ENCODE measurements around the gene ZNF740. TPM values are rescaled to one million over a fixed set of nuclear protein-coding genes. Genes with fewer than 3 reads are reported as not detected.
"Not testable (repeated sequence)": the region's sequence is repeated elsewhere in the genome, so short reads cannot be mapped to it uniquely, and the experiment has no call there.

ZNF740 gene
- total RNA-seq, 2 experiments from 2014 or later, result 24.4 to 24.7 TPM

- POLR2A ChIA-PET, result interaction anchor here (0.7 to 3.5 kb wide), 5 partner anchors 19 to 138 kb away, joined by 4 to 19 read pairs (median 7); partner anchors contain the start of genes CSAD, MYG1 and ZNF740
- no peaks in the 10 kb centered on the region for H3K9me3 Mint-ChIP-seq
- DNase-seq, result no peak
Measured at GRCh38 chr12:53161119-53161911, 19.2 kb upstream of the ZNF740 start.

DNA sequence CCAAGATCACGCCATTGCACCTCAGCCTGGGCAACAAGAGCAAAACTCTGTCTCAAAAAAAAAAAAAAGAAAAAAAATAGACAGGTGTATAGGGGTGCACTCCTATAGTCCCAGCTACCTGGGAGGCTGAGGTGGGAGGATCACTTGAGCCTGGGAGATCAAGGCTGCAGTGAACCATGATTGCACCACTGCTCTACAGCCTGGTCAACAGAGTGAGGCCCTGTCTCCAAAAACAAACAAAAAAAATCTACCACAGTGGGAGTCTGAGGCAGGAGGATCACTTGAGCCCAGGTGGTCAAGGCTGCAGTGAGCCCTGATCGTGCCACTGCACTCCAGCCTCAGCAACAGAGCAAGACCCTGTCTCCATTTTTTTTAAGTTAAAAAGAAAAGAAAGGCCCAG is 17.5 kb upstream of the ZNF740 start:
- H3K9me3 Mint-ChIP-seq; CTCF ChIA-PET; H3K27me3 Mint-ChIP-seq; ATAC-seq (ENCODE audit: poor library complexity); H3K4me3 ChIP-seq (ENCODE audit: low read length); DNase-seq; H3K27me3 ChIP-seq (ENCODE audit: control insufficient read depth in 1 of 2, insufficient read depth in 2 of 2, low read length in 2 of 2); H3K27ac Mint-ChIP-seq; H3K9me3 ChIP-seq (ENCODE audit: control insufficient read depth in 1 of 2, insufficient read depth in 1 of 2, low read length in 2 of 2); H3K4me1 Mint-ChIP-seq (ENCODE audit: low read depth); H3K36me3 ChIP-seq (ENCODE audit: insufficient read depth, low read length); POLR2A ChIA-PET; H3K4me3 Mint-ChIP-seq; H3K27ac ChIP-seq (ENCODE audit: low read depth in 1 of 2, low read length in 2 of 2); H3K4me1 ChIP-seq (ENCODE audit: insufficient read depth, low read length): not testable (repeated sequence)
- peaks cover 17% of the 10 kb centered on the region for H3K36me3 Mint-ChIP-seq (ENCODE audit: low read depth)
- intact Hi-C loops (cut with DNase I, micrococcal nuclease), result loop anchor here in 1 of 2 experiments (5.0 kb wide), 1 partner anchor 104 kb away; the partner anchor contains the start of gene ESPL1

More at GRCh38 chr12:53161119-53161911, 19.2 kb upstream of the ZNF740 start:
- no peak overlapping the region for H3K4me3 Mint-ChIP-seq
- H3K27me3 Mint-ChIP-seq, result no peaks in the 10 kb centered on the region
- H3K36me3 Mint-ChIP-seq (ENCODE audit: low read depth), result peaks cover 4% of the 10 kb centered on the region
- Histone ChIP-seq H3K27me3 (ENCODE audit: control insufficient read depth in 1 of 2, insufficient read depth in 2 of 2, low read length in 2 of 2) (no peaks in the 10 kb centered on the region), H3K4me1 (ENCODE audit: insufficient read depth, low read length) (peaks cover 10% of the 10 kb centered on the region), H3K9me3 (ENCODE audit: control insufficient read depth in 1 of 2, insufficient read depth in 1 of 2, low read length in 2 of 2) (no peaks in the 10 kb centered on the region), H3K27ac (ENCODE audit: low read depth in 1 of 2, low read length in 2 of 2) (no peak overlapping the region), H3K4me3 (ENCODE audit: low read length) (no peak overlapping the region), H3K36me3 (ENCODE audit: insufficient read depth, low read length) (no peaks in the 10 kb centered on the region)
- no peak for ATAC-seq (ENCODE audit: poor library complexity)
- CTCF ChIA-PET, result interaction anchor here (1.4 to 3.1 kb wide), 3 partner anchors 19 to 160 kb away, joined by 4 to 23 read pairs (median 6); partner anchors contain the start of genes AAAS, CSAD and ZNF740
- no peak overlapping the region for H3K27ac Mint-ChIP-seq
- TF ChIP-seq, protein P1, sequence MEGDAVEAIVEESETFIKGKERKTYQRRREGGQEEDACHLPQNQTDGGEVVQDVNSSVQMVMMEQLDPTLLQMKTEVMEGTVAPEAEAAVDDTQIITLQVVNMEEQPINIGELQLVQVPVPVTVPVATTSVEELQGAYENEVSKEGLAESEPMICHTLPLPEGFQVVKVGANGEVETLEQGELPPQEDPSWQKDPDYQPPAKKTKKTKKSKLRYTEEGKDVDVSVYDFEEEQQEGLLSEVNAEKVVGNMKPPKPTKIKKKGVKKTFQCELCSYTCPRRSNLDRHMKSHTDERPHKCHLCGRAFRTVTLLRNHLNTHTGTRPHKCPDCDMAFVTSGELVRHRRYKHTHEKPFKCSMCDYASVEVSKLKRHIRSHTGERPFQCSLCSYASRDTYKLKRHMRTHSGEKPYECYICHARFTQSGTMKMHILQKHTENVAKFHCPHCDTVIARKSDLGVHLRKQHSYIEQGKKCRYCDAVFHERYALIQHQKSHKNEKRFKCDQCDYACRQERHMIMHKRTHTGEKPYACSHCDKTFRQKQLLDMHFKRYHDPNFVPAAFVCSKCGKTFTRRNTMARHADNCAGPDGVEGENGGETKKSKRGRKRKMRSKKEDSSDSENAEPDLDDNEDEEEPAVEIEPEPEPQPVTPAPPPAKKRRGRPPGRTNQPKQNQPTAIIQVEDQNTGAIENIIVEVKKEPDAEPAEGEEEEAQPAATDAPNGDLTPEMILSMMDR (IDR thresholded peaks at IDR 0.05), result no peak
- intact Hi-C loops (cut with DNase I, micrococcal nuclease), result loop anchor here in 1 of 2 experiments (5.0 kb wide), 1 partner anchor 106 kb away; the partner anchor contains the start of gene ESPL1
- H3K4me1 Mint-ChIP-seq (ENCODE audit: low read depth), result peaks cover 7% of the 10 kb centered on the region

DNA sequence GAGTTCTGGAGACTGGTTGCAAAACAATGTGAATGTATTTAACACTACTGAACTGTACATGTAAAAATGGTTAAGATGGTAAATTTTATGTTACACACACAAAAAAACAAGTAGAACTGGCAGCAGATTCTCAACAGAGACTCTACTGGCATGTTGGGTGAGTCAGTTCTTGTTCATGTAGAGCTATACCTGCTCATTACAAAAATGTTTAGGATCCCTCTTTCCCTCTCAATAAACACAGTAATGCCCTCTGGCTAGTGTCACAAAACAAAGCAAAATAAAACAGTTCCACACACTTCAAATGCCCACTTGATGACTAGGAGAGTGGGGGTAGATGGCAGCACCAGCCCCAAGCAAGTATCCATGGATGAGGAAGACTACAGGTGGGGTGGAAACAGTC is 13.7 kb upstream of the ZNF740 start:
- ChIA-PET POLR2A (no interaction called here), CTCF (no interaction called here)
- Mint-ChIP-seq H3K9me3 (no peaks in the 10 kb centered on the region), H3K36me3 (ENCODE audit: low read depth) (peaks cover 29% of the 10 kb centered on the region), H3K27me3 (no peaks in the 10 kb centered on the region), H3K4me3 (no peak overlapping the region), H3K4me1 (ENCODE audit: low read depth) (no peaks in the 10 kb centered on the region), H3K27ac (no peak overlapping the region)
- H3K27ac ChIP-seq (ENCODE audit: low read depth in 1 of 2, low read length in 2 of 2), result no peak overlapping the region
- H3K4me1 ChIP-seq (ENCODE audit: insufficient read depth, low read length), result no peaks in the 10 kb centered on the region
- intact Hi-C loops (cut with DNase I, micrococcal nuclease), result no loop called here
- H3K36me3 ChIP-seq (ENCODE audit: insufficient read depth, low read length), result peaks cover 7% of the 10 kb centered on the region
- DNase-seq (no peak), ATAC-seq (ENCODE audit: poor library complexity) (no peak)
- H3K27me3 ChIP-seq (ENCODE audit: control insufficient read depth in 1 of 2, insufficient read depth in 2 of 2, low read length in 2 of 2), result no peaks in the 10 kb centered on the region
- no peaks in the 10 kb centered on the region for H3K9me3 ChIP-seq (ENCODE audit: control insufficient read depth in 1 of 2, insufficient read depth in 1 of 2, low read length in 2 of 2)
- no peak overlapping the region for H3K4me3 ChIP-seq (ENCODE audit: low read length)
- TF ChIP-seq, protein P1 (IDR thresholded peaks at IDR 0.05), result no peak
